ENCODE data around the gene DTX1. TPM values are rescaled to one million over a fixed set of nuclear protein-coding genes. Genes with fewer than 3 reads are reported as not detected.

Gene DTX1
- total RNA-seq, 4 donors from 2014 or later, result 17.3 to 38.1 (median 25.4) TPM

DNA sequence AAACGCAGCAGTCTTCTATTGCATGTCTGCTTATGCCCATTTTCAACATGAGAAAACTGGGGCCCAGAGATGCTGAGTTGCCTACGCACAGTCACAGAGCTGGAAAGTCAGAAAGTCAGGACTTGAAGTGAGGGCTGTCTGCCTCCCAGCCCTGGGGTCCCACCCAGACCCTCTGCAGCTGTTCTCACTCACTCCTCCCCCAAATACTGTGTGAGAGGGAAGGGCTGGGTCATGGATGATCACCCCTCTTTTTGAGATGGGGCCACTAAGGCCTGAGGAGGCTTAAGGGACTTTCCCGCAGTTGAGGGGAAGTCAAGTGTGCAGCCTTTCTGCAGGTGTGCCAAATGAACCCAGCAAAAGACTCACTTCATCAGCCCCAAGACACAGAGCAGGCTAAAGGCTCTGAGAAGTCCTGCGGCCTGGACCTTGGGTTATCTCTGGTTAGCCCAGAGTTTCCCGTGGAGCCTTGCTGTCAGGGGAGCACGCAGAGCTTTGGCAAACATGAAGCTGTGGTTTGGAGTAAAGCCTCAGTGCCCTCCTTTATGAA lies 18.7 kb downstream of the DTX1 start:
- Histone ChIP-seq H3K27me3 (peaks cover 0 to 22% of the 10 kb centered on the region in 2 donors), H3K4me1 (peaks cover 0 to 21% (median 9%) of the 10 kb centered on the region in 4 donors), H3K9me3 (no peaks in the 10 kb centered on the region), H3K4me3 (no peak overlapping the region), H3K36me3 (no peaks in the 10 kb centered on the region), H3K27ac (no peak overlapping the region)
- TF ChIP-seq POLR2A (IDR thresholded peaks at IDR 0.05), result no peak
- no peak for DNase-seq (ENCODE audit: low spot score in 2 of 2)
- WGBS, 2 donors, result 69 to 72% methylated on average over 5 to 6 of the region's 6 CpGs

DNA sequence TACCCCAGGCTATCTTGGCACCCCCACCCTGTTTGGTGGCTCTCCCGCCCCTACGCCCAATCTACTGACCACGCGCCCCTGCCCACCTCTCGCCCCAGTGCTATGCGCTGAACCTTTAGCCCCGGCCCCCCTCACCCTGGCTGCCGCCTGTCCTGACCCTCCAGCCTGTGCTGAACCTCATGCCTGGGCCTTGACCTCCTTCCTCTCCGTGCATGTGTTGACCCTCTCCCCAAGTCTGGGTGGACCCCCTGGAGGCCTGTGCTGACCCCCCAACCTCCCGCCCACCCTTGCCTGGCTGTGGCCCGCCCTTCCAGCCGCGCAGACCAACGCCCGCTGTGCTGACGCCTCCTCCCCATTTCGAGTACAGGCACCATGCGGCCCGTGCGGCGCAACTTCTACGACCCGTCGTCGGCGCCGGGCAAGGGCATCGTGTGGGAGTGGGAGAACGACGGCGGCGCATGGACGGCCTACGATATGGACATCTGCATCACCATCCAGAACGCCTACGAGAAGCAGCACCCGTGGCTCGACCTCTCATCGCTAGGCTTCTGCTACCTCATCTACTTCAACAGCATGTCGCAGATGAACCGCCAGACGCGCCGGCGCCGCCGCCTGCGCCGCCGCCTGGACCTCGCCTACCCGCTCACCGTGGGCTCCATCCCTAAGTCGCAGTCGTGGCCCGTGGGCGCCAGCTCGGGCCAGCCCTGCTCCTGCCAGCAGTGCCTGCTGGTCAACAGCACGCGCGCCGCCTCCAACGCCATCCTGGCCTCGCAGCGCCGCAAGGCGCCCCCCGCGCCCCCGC lies 20.7 kb downstream of the DTX1 start:
- no peak for DNase-seq (ENCODE audit: low spot score in 2 of 2)
- Histone ChIP-seq H3K36me3 (no peaks in the 10 kb centered on the region), H3K4me3 (no peak overlapping the region), H3K9me3 (no peaks in the 10 kb centered on the region), H3K27me3 (peaks cover 0 to 22% of the 10 kb centered on the region in 2 donors), H3K4me1 (peaks cover 0 to under 1% (median under 1%) of the 10 kb centered on the region in 4 donors), H3K27ac (no peak overlapping the region)
- TF ChIP-seq POLR2A (IDR thresholded peaks at IDR 0.05) (no peak), EP300 (IDR thresholded peaks at IDR 0.05) (no peak)
- TF ChIP-seq, protein P1, sequence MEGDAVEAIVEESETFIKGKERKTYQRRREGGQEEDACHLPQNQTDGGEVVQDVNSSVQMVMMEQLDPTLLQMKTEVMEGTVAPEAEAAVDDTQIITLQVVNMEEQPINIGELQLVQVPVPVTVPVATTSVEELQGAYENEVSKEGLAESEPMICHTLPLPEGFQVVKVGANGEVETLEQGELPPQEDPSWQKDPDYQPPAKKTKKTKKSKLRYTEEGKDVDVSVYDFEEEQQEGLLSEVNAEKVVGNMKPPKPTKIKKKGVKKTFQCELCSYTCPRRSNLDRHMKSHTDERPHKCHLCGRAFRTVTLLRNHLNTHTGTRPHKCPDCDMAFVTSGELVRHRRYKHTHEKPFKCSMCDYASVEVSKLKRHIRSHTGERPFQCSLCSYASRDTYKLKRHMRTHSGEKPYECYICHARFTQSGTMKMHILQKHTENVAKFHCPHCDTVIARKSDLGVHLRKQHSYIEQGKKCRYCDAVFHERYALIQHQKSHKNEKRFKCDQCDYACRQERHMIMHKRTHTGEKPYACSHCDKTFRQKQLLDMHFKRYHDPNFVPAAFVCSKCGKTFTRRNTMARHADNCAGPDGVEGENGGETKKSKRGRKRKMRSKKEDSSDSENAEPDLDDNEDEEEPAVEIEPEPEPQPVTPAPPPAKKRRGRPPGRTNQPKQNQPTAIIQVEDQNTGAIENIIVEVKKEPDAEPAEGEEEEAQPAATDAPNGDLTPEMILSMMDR (IDR thresholded peaks at IDR 0.05), result no peak
- 40% methylated on average over 56 to 57 of the region's 70 CpGs for WGBS, 2 donors

DNA sequence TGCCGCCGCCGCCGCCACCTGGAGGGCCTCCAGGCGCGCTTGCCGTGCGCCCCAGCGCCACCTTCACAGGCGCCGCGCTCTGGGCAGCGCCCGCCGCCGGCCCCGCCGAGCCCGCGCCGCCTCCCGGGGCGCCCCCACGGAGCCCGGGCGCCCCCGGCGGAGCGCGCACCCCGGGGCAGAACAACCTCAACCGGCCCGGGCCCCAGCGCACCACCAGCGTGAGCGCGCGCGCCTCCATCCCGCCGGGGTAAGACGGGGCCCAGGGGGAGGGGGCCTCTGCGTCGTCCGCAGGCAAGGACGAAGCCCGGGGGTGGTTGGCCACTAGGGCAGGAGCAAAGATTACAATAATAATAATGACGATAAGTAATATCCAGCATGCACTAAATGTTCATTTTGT lies 21.3 kb downstream of the DTX1 start:
- Histone ChIP-seq H3K36me3 (no peaks in the 10 kb centered on the region), H3K27ac (no peak overlapping the region), H3K27me3 (peaks cover 0 to 22% of the 10 kb centered on the region in 2 donors), H3K4me3 (no peak overlapping the region), H3K9me3 (no peaks in the 10 kb centered on the region), H3K4me1 (no peaks in the 10 kb centered on the region)
- WGBS, 2 donors, result 21 to 49% methylated on average over 17 to 26 of the region's 48 CpGs
- TF ChIP-seq EP300 (IDR thresholded peaks at IDR 0.05) (no peak), POLR2A (IDR thresholded peaks at IDR 0.05) (no peak)
- TF ChIP-seq, protein P1 (IDR thresholded peaks at IDR 0.05), result no peak
- no peak for DNase-seq (ENCODE audit: low spot score in 2 of 2)

DNA sequence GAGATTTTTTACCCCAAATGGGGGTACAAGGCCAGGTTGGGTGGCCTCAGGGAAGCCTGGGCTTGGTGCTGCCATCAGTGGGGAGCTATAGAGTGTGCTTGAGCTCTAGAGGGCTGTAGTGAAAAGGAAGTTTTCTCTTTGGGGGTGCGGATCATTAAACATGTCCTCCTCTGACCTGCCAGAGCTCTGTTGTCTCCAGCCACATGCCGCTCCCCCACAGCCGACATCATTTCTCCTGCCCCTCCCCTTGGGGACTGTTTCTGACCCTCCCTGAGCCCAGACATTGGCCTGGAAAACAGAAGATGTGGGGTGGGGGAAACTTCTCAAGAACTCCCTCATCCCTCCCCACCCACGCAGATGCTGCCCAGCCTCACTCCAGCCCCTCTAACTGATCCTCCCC lies 25.3 kb downstream of the DTX1 start:
- Histone ChIP-seq H3K36me3 (no peaks in the 10 kb centered on the region), H3K4me1 (peaks cover 0 to 7% (median 0%) of the 10 kb centered on the region in 4 donors), H3K9me3 (no peaks in the 10 kb centered on the region), H3K27me3 (peaks cover 0 to 23% of the 10 kb centered on the region in 2 donors), H3K27ac (peak overlapping the region in 2 of 4 donors; percentile 40 to 60), H3K4me3 (no peak overlapping the region)
- 51 to 52% methylated on average over 4 of the region's 4 CpGs for WGBS, 2 donors
- TF ChIP-seq EP300 (IDR thresholded peaks at IDR 0.05) (no peak), POLR2A (IDR thresholded peaks at IDR 0.05) (no peak)
- TF ChIP-seq, protein P1 (IDR thresholded peaks at IDR 0.05), result no peak
- no peak for DNase-seq (ENCODE audit: low spot score in 2 of 2)

DNA sequence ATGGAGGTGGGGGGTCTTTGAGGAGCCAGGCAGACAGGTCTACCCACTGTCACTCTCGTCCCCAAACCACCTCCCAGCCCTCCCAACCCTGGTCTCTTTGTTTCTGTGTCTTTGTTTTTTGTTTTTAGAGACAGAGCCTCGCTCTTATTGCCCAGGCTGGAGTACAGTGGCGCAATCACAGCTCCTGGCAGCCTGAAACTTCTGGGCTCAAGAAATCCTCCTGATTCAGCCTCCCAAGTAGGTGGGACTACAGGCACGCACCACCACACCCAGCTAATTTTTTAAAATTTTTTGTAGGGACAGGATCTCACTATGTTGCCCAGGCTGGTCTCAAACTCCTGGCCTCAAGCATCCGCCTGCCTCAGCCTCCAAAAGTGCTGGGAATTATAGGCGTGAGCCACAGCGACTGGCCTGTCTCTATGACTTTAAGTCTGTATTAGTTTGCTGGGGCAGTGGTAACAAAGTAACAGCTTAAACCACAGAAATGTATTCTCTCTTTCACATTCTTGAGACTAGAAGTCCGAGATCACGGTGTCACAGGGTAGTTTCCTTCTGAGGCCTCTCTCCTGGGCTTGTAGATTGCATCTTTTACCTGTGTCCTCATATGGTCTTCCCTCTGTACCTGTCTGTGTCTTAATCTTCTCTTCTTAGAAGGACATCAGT lies 26.1 kb downstream of the DTX1 start:
- H3K4me1 ChIP-seq, result peaks cover 0 to 7% (median 0%) of the 10 kb centered on the region in 4 donors
- peak overlapping the region in 1 of 4 donors; percentile 60 for H3K27ac ChIP-seq
- TF ChIP-seq, protein P1 (IDR thresholded peaks at IDR 0.05), result no peak
- TF ChIP-seq EP300 (IDR thresholded peaks at IDR 0.05) (no peak), POLR2A (IDR thresholded peaks at IDR 0.05) (no peak)
- H3K4me3 ChIP-seq, result no peak overlapping the region
- WGBS, 2 donors, result 84 to 86% methylated on average over 9 of the region's 9 CpGs
- H3K36me3 ChIP-seq, result no peaks in the 10 kb centered on the region
- H3K9me3 ChIP-seq, result no peaks in the 10 kb centered on the region
- H3K27me3 ChIP-seq, result peaks cover 0 to 25% of the 10 kb centered on the region in 2 donors
- DNase-seq (ENCODE audit: low spot score in 2 of 2), result no peak

Measured in tibial nerve (tissue), 4 donors.